Hepatocyte (in vitro differentiated cells): ENCODE measurements around the gene TIGD2. TPM values are rescaled to one million over a fixed set of nuclear protein-coding genes. Genes with fewer than 3 reads are reported as not detected.

Experiments
- DNase-seq: peaks from one replicate; pipeline ENCODE4 v3.0.0-alpha.2; 2016; ENCODE audit warnings: low spot score
- H2AFZ ChIP-seq: fragments of 200-600 bp; sonication (generic); 2 replicates; pipeline ENCODE4 v1.6.0; 2016; ENCODE audit warnings: antibody characterized with exemption, mild to moderate bottlenecking
- H3K27ac ChIP-seq: fragments of 200-600 bp; sonication (generic); 2 replicates; pipeline ENCODE4 v1.5.1; 2016; ENCODE audit warnings: mild to moderate bottlenecking
- H3K27me3 ChIP-seq: fragments of 200-600 bp; sonication (generic); 2 replicates; pipeline ENCODE4 v1.6.1; 2016
- H3K36me3 ChIP-seq: fragments of 200-600 bp; sonication (generic); replicated peaks from 2 replicates; pipeline ENCODE4 v1.5.1; 2016; ENCODE audit warnings: low read depth; ENCODE audit not compliant: insufficient read depth
- H3K4me1 ChIP-seq: fragments of 200-600 bp; sonication (generic); 2 replicates; pipeline ENCODE4 v1.5.1; 2016; ENCODE audit warnings: mild to moderate bottlenecking, moderate library complexity; ENCODE audit not compliant: insufficient read depth
- H3K4me2 ChIP-seq: fragments of 200-600 bp; sonication (generic); 2 replicates; pipeline ENCODE4 v1.6.0; 2016
- H3K4me3 ChIP-seq: fragments of 200-600 bp; sonication (generic); 2 replicates; pipeline ENCODE4 v1.5.1; 2016; ENCODE audit warnings: mild to moderate bottlenecking
- H3K79me2 ChIP-seq: fragments of 200-600 bp; sonication (generic); 2 replicates; pipeline ENCODE4 v1.6.0; 2017; ENCODE audit warnings: mild to moderate bottlenecking
- H3K9me2 ChIP-seq: fragments of 200-600 bp; sonication (generic); replicated peaks from 2 replicates; pipeline ENCODE4 v1.6.0; 2017; ENCODE audit warnings: mild to moderate bottlenecking; ENCODE audit not compliant: insufficient read depth
- H3K9me3 ChIP-seq: fragments of 200-600 bp; sonication (generic); 2 replicates; pipeline ENCODE4 v1.5.1; 2016; ENCODE audit warnings: low read depth, mild to moderate bottlenecking
- H4K20me1 ChIP-seq: fragments of 200-600 bp; sonication (generic); 2 replicates; pipeline ENCODE4 v1.6.0; 2016; ENCODE audit warnings: mild to moderate bottlenecking; ENCODE audit not compliant: insufficient read depth, poor library complexity, severe bottlenecking
- CTCF ChIP-seq: fragments of 200-600 bp; sonication (generic); IDR thresholded peaks from 2 replicates; pipeline ENCODE4 v1.5.1; 2016; ENCODE audit warnings: antibody characterized with exemption, mild to moderate bottlenecking; ENCODE audit not compliant: poor library complexity
- EZH2 ChIP-seq: fragments of 200-600 bp; sonication (generic); IDR thresholded peaks from 2 replicates; pipeline ENCODE4 v1.6.1; 2016; ENCODE audit warnings: antibody characterized with exemption, mild to moderate bottlenecking, borderline replicate concordance
- EZH2phosphoT487 ChIP-seq: fragments of 200-600 bp; sonication (generic); IDR thresholded peaks from one replicate; pipeline ENCODE4 v1.6.1; 2018; ENCODE audit warnings: antibody characterized with exemption, mild to moderate bottlenecking, low read depth, moderate library complexity; ENCODE audit not compliant: unreplicated experiment, severe bottlenecking
- WGBS: methylation state at CpG from one replicate; pipeline ENCODE4 v1.1.6; 2016; ENCODE audit warnings: low lambda C conversion rate; ENCODE audit errors: missing lambda C conversion rate; 5-methylcytosine and 5-hydroxymethylcytosine counted together
- polyA plus RNA-seq: library from polyadenylated mRNA; unstranded; fragments of >200 nt; fragmentation: Nextera tagmentation; extraction: Ambion mirVana; gene quantifications from 2 replicates; pipeline ENCODE4 v1.2.1, GENCODE V29; 2016
- total RNA-seq: library from RNA; depleted of rRNA; stranded (reverse); fragments of >200 nt; gene quantifications from 2 replicates; pipeline ENCODE4 v1.2.3, GENCODE V29; 2014

TIGD2 gene
- total and polyA plus RNA-seq, 2 experiments from 2014 or later: 10.0 to 15.7 TPM

GRCh38 chr4:89077761-89078160, 33.6 kb upstream of the TIGD2 start:
- no peak overlapping the region for H3K4me3 ChIP-seq
- no peaks in the 10 kb centered on the region for H4K20me1 ChIP-seq
- H2AFZ ChIP-seq: no peak overlapping the region
- no peaks in the 10 kb centered on the region for H3K79me2 ChIP-seq
- no peaks in the 10 kb centered on the region for H3K27me3 ChIP-seq
- H3K9me2 ChIP-seq: no peaks in the 10 kb centered on the region
- H3K36me3 ChIP-seq: no peaks in the 10 kb centered on the region
- TF ChIP-seq EZH2 (no peak), CTCF (no peak), EZH2phosphoT487 (no peak)
- H3K27ac ChIP-seq: no peak overlapping the region
- no peaks in the 10 kb centered on the region for H3K4me1 ChIP-seq
- no peaks in the 10 kb centered on the region for H3K9me3 ChIP-seq
- H3K4me2 ChIP-seq: no peak overlapping the region
- no peak for DNase-seq

DNA sequence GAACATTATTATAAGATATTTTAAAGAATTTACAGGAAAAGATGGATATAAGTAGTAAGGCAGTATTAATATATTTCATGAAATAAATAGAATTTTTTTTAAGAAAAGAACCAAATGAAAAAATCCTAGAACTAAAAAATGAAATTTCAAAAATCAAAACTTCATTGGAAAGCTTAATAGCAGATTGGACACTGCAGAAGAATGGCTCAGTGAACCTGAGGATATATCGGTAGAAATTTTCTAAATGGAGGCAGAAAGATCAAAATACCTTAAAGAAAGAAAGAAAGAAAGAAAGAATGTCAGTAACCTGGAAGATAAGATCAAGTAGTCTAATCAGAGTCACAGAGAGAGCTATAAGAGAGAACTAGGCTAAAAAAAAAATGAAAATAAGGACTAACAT, 33.0 kb upstream of the TIGD2 start:
- Histone ChIP-seq H3K9me2 (no peaks in the 10 kb centered on the region), H4K20me1 (no peaks in the 10 kb centered on the region), H2AFZ (no peak overlapping the region), H3K79me2 (no peaks in the 10 kb centered on the region), H3K4me2 (no peak overlapping the region), H3K27me3 (no peaks in the 10 kb centered on the region), H3K4me3 (no peak overlapping the region), H3K27ac (no peak overlapping the region), H3K36me3 (no peaks in the 10 kb centered on the region), H3K4me1 (no peaks in the 10 kb centered on the region), H3K9me3 (no peaks in the 10 kb centered on the region)
- DNase-seq: no peak
- 100% methylated on average over 1 of the region's 1 CpG for WGBS
- TF ChIP-seq CTCF (no peak), EZH2 (no peak), EZH2phosphoT487 (no peak)

DNA sequence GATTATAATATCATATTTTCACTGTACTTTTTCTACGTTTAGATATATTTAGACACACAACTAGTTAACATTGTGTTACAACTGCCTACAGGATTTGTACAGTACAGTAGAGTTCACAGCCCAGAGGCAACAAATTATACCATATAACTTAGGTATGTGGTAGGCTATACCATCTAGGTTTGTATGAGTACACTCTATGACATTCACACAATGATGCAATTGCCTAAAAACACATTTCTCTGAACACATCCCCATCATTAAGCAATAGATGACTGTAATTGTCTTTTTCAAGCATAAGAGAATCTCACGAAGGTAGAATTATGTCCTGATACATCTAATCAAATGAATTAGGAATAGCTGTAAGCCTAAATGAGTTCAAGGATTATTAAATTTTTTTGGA, 12.3 kb upstream of the TIGD2 start:
- no peaks in the 10 kb centered on the region for H3K4me1 ChIP-seq
- H3K9me2 ChIP-seq: no peaks in the 10 kb centered on the region
- no peaks in the 10 kb centered on the region for H3K9me3 ChIP-seq
- no peaks in the 10 kb centered on the region for H4K20me1 ChIP-seq
- H3K36me3 ChIP-seq: no peaks in the 10 kb centered on the region
- H3K27ac ChIP-seq: no peak overlapping the region
- H3K4me2 ChIP-seq: no peak overlapping the region
- H2AFZ ChIP-seq: no peak overlapping the region
- no peaks in the 10 kb centered on the region for H3K27me3 ChIP-seq
- TF ChIP-seq CTCF (no peak), EZH2 (no peak), EZH2phosphoT487 (no peak)
- no peaks in the 10 kb centered on the region for H3K79me2 ChIP-seq
- 83% methylated on average over 2 of the region's 2 CpGs for WGBS
- DNase-seq: no peak
- no peak overlapping the region for H3K4me3 ChIP-seq

- Histone ChIP-seq H3K4me2 (no peak overlapping the region), H3K9me3 (no peaks in the 10 kb centered on the region), H3K4me3 (no peak overlapping the region), H4K20me1 (no peaks in the 10 kb centered on the region), H3K36me3 (no peaks in the 10 kb centered on the region), H3K27ac (no peak overlapping the region), H3K79me2 (no peaks in the 10 kb centered on the region), H3K27me3 (no peaks in the 10 kb centered on the region), H2AFZ (no peak overlapping the region), H3K9me2 (no peaks in the 10 kb centered on the region), H3K4me1 (no peaks in the 10 kb centered on the region)
- no peak for TF ChIP-seq CTCF
- no peak for TF ChIP-seq EZH2phosphoT487
- TF ChIP-seq EZH2: no peak
- DNase-seq: no peak
- 100% methylated on average over 1 of the region's 1 CpG for WGBS
Observed at GRCh38 chr4:89099471-89099870, 11.9 kb upstream of the TIGD2 start.
